Vagina (tissue), 2 donors: ENCODE data around the gene TMCO5A. TPM values are rescaled to one million over a fixed set of nuclear protein-coding genes. Genes with fewer than 3 reads are reported as not detected.

ENCODE experiments used
- DNase-seq, 2 donors: peaks; one replicate each; pipeline ENCODE4 v3.0.0-alpha.2; 2017; ENCODE audit errors: extremely low spot score in 2 of 2
- H3K27ac ChIP-seq: fragments of 200-600 bp; sonication (generic); one replicate; pipeline ENCODE4 v1.5.1; 2019
- H3K27me3 ChIP-seq: fragments of 200-600 bp; sonication (generic); one replicate; pipeline ENCODE4 v1.5.1; 2019
- H3K36me3 ChIP-seq, 2 donors: fragments of 200-600 bp; sonication (generic); one replicate each; pipeline ENCODE4 v1.5.1; 2017 to 2019
- H3K4me1 ChIP-seq: fragments of 200-600 bp; sonication (generic); one replicate; pipeline ENCODE4 v1.5.1; 2019
- H3K4me3 ChIP-seq, 2 donors: fragments of 200-600 bp; sonication (generic); 1 replicate in 1 of 2; 2 replicates in 1 of 2; pipeline ENCODE4 v1.5.1; 2016 to 2019
- H3K9me3 ChIP-seq: fragments of 200-600 bp; sonication (generic); one replicate; pipeline ENCODE4 v1.5.1; 2019
- CTCF ChIP-seq, 3 experiments: fragments of 450-650 bp in 2 of 3; fragments of 200-600 bp in 1 of 3; sonication (generic) in 1 of 3; IDR thresholded peaks; one replicate each; pipeline ENCODE4 v1.5.1; 2017 to 2019; ENCODE audit warnings: antibody characterized with exemption in 3 of 3, mild to moderate bottlenecking in 2 of 3, moderate library complexity in 2 of 3
- POLR2A ChIP-seq, 2 donors: fragments of 450-650 bp; IDR thresholded peaks; one replicate each; pipeline ENCODE4 v1.6.1; 2017; ENCODE audit warnings: antibody characterized with exemption in 2 of 2, mild to moderate bottlenecking in 2 of 2, moderate library complexity in 2 of 2
- POLR2AphosphoS5 ChIP-seq, 2 donors: sonication (generic); formaldehyde crosslinking; IDR thresholded peaks; one replicate each; pipeline ENCODE4 v1.9.0; 2017; ENCODE audit warnings: antibody characterized with exemption in 2 of 2, mild to moderate bottlenecking in 2 of 2, low read depth in 1 of 2; ENCODE audit not compliant: insufficient read depth in 1 of 2
- intact Hi-C: fragments of 100-400 bp; cut with DNase I; formaldehyde crosslinking; loops from one replicate; pipeline ENCODE4 v1.15.1; 2023
- total RNA-seq: library from RNA; depleted of rRNA; stranded (reverse); fragments of >200 nt; gene quantifications from one replicate; pipeline ENCODE4 v1.2.3, GENCODE V29; 2016

The TMCO5A gene
- total RNA-seq, 1 donor from 2014 or later: not detected

DNA sequence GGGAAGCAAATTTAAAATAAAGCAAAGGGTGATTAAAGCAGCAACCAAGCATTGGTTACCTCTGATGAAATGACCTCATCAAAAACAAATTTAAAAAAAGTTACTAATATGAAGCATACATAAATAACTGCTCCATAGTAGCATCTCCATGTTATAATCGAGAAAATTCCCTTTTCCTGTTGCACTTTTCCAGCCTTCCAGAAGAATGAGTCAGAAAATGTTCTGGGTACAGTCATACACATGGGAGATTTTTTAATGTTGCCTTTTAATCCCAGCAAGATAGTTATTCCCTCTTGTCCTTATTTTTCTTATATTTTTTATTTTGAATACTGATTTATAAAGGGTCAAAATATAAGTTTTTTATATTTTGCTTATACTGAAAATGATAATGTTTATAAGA is 2.6 kb upstream of the TMCO5A start:
- H3K27ac ChIP-seq: no peak overlapping the region
- DNase-seq: no peak
- no peaks in the 10 kb centered on the region for H3K36me3 ChIP-seq
- TF ChIP-seq POLR2AphosphoS5 (IDR thresholded peaks at IDR 0.05; ENCODE audit: insufficient read depth in 1 of 2, low read depth in 1 of 2): no peak
- no peak for TF ChIP-seq POLR2A (IDR thresholded peaks at IDR 0.05)
- no peak for TF ChIP-seq CTCF (IDR thresholded peaks at IDR 0.05)
- H3K4me3 ChIP-seq: no peak overlapping the region
- intact Hi-C loops: no loop called here
- H3K9me3 ChIP-seq: no peaks in the 10 kb centered on the region
- H3K4me1 ChIP-seq: no peaks in the 10 kb centered on the region
- H3K27me3 ChIP-seq: no peaks in the 10 kb centered on the region

DNA sequence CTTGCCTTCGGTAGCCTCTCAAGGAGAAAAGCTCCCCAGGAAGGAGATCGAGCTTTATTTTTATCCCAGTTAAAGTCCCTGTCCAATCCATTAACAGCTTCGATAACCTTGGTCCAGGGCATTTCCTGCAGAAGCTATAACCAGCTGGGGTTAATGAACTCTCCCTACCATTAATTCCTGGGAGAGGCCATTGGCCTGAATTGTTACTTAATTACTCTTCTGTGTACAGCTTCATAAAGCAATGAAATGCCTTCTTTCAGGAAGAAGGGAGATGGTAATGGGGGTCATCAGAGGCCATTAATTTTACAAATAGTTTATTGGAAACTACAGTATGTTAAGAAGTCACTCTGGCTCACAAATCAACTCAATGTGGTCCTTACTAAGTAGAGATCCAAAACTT is 1.9 kb upstream of the TMCO5A start:
- DNase-seq: no peak

DNA sequence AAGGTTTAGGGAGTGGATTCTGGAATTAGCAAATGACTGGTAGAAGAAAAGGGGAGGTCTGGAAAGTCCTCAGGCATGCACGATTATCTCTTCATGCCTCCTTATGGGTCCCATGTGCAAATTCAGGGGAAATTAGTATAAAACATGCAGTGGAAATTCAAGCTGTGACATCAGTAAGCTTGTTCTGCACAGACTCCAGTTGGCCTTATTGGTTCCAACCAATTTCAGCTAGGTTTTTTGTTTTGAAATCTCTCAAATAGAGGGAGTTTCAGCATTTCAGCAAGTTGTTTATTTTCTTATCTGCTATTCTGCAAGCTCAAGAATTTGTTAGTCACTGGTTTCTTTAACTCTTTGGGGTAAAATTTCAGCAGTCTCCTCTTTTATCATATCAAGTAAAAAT is 774 bp upstream of the TMCO5A start:
- Histone ChIP-seq H3K4me3 (no peak overlapping the region), H3K9me3 (no peaks in the 10 kb centered on the region), H3K36me3 (no peaks in the 10 kb centered on the region), H3K4me1 (no peaks in the 10 kb centered on the region), H3K27ac (no peak overlapping the region), H3K27me3 (no peaks in the 10 kb centered on the region)
- intact Hi-C loops: no loop called here
- no peak for DNase-seq
- no peak for TF ChIP-seq CTCF (IDR thresholded peaks at IDR 0.05)
- no peak for TF ChIP-seq POLR2A (IDR thresholded peaks at IDR 0.05)
- no peak for TF ChIP-seq POLR2AphosphoS5 (IDR thresholded peaks at IDR 0.05; ENCODE audit: insufficient read depth in 1 of 2, low read depth in 1 of 2)

More for the DNA sequence above, 1.9 kb upstream of the TMCO5A start:
- no peaks in the 10 kb centered on the region for H3K9me3 ChIP-seq
- no peak overlapping the region for H3K27ac ChIP-seq
- no peaks in the 10 kb centered on the region for H3K36me3 ChIP-seq
- no peak for TF ChIP-seq CTCF (IDR thresholded peaks at IDR 0.05)
- TF ChIP-seq POLR2AphosphoS5 (IDR thresholded peaks at IDR 0.05; ENCODE audit: insufficient read depth in 1 of 2, low read depth in 1 of 2): no peak
- no peak for TF ChIP-seq POLR2A (IDR thresholded peaks at IDR 0.05)
- H3K4me3 ChIP-seq: no peak overlapping the region
- no peaks in the 10 kb centered on the region for H3K4me1 ChIP-seq
- no peaks in the 10 kb centered on the region for H3K27me3 ChIP-seq
- intact Hi-C loops: no loop called here

DNA sequence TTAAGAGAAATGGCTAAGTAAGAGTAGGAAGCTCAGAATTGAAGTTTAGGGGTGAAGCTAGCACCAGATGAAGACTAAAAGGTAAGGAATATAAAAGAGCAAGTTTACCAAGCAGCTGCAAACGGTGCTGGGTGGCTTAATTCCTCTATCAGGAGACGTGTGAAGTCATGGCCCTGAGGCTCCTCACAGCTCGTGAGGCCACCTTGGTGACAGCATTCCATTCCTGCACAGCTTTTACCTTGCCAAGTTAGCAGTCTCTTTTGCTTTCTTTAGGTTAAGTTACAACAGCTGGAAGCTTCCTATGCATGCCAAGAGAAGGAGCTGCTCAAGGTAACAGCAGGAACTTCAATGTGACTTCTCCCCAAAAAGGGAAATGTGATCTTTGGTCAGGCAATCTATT is 6.4 kb downstream of the TMCO5A start:
- Histone ChIP-seq H3K4me3 (no peak overlapping the region), H3K27me3 (no peaks in the 10 kb centered on the region), H3K27ac (no peak overlapping the region), H3K9me3 (no peaks in the 10 kb centered on the region), H3K4me1 (no peaks in the 10 kb centered on the region), H3K36me3 (no peaks in the 10 kb centered on the region)
- DNase-seq: no peak
- intact Hi-C loops: no loop called here
- TF ChIP-seq POLR2A (IDR thresholded peaks at IDR 0.05) (no peak), CTCF (IDR thresholded peaks at IDR 0.05) (no peak), POLR2AphosphoS5 (IDR thresholded peaks at IDR 0.05; ENCODE audit: insufficient read depth in 1 of 2, low read depth in 1 of 2) (no peak)

- Histone ChIP-seq H3K4me1 (no peaks in the 10 kb centered on the region), H3K36me3 (no peaks in the 10 kb centered on the region), H3K4me3 (no peak overlapping the region), H3K9me3 (no peaks in the 10 kb centered on the region), H3K27ac (no peak overlapping the region), H3K27me3 (no peaks in the 10 kb centered on the region)
- DNase-seq: no peak
- intact Hi-C loops: no loop called here
- TF ChIP-seq CTCF (IDR thresholded peaks at IDR 0.05): no peak
Measured at GRCh38 chr15:37941779-37942178, 7.3 kb downstream of the TMCO5A start.
